HG03025 (cell line): ENCODE data around the gene NFATC2.

Experiments
- ATAC-seq: cut with Tn5 transposase; IDR thresholded peaks from one replicate; pipeline ENCODE4 v1.9.1; 2021; ENCODE audit warnings: mild to moderate bottlenecking, moderate library complexity; ENCODE audit not compliant: unreplicated experiment, low FRiP score

The NFATC2 gene

DNA sequence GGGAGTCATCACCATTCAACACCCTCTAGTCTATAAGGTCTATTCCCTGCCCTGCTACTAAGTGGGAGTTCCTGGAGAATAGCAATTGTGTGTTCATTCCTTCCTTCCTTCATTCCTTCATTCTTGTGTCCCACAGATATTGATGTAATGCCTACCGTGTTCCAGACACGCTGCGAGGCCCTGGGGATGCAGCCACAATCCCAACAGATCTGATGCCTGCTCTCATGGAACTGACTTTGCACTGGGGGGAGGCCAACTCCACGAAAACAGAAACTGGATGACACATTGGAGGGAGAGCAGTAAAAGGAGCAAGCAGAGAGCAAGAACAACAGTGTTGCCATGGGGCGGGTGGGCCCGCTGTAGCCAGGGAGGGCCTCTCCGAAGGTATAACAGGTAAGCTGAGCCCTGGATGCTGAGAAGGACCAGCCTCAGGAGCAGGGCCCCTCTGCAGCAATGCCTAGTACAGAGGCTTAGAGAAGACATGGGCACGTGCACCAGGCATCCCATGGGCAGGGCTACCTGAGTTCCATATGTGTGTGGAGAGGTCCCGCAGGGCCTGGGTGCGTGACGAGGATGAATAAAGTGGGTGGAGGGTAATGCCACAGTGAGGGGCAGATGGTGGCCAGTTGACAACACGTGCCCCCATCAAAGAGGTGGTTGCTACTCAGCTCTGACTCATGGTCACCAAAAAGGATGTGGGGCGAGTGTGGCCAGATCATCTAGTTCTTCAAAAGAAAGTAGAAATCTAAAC, 173.9 kb downstream of the NFATC2 start:
- no peak for ATAC-seq

DNA sequence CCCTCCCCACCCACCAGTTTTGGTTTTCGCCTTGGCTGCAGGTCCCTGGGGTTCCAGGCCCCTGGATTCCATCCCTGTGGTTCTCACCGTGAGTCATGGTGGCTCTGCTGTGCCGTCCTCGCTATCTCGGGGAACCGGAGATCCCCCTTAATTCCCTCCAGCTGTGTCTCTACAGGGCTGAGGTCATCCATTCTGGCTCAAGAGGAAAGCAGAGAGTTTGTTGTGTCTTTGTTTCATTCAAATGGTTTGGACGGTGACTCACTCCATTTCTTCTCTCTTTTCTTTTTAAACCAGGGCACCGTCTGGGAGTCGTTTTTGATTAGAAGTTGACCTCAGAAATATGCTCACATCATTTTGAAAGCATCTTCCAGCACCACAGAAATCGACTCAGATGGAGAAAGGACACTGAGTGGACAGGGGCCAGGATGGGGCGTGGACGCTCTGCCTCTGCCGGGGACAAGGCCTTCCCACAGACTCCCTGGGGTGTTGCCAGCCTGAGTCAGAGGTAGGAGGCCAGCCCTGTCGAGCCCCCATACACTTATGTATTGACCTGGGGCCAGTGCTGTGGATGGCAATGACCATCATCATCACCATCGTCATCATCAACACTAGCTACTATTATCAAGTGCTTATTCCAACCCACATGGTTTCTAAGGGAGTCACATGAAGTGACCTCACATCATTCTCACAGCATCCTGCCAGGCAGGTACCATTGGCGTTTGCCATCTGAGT, 176.2 kb downstream of the NFATC2 start:
- no peak for ATAC-seq

DNA sequence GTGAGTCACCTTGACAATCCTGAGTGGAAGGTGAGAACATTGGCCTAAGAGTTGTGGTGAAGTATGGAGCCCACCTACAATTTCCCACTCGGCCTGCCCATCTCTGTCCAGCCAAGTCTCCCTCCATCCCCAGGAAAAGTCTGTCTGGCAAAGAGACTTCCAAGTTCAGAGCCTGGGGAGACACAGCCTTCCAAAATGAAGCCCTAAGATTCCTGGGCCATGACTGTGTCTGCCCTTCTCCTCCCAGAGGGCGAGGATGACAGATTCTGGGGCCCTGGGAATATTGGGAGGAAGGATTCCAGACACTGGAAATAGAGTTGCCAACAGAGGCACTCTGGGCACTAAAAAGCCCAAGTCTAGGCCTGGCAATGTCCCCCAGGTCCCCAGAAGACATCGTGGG, 176.8 kb downstream of the NFATC2 start:
- no peak for ATAC-seq

DNA sequence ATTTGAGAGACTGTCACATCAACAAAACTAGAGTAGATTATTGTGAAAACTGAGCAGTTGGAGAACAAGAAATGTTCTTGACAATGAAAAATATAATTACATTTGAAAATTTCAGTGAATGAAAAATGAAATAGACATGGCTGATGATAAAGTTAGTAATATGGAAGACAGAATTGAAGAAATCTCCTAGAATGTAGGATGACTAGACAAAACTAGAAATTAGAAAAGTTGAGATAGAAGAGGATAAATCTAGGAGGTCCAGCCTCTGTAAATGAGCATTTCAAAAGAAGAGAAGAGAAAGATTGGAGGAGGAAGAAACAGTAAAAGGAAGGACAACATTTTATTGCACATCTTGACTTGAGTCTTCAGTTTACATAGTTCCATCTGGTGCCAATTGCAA, 178.7 kb downstream of the NFATC2 start:
- no peak for ATAC-seq

DNA sequence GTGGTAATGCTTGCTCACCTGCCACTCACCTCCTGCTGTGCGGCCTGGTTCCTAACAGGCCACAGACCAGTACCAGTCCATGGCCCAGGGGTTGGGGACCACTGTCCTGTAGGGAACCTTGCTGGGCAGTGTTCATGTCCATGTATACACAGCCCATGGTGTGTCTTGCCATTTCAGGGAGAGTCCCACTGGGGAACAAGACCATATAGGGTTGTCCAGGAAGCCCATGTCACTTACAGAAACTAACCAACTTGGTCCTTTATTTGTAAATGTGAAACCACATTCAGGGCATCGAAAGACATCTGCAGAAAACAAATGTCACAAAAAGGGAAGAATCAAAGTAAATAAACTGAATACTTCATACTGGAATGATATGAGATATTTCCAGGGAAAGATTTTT, 179.1 kb downstream of the NFATC2 start:
- ATAC-seq, result no peak

DNA sequence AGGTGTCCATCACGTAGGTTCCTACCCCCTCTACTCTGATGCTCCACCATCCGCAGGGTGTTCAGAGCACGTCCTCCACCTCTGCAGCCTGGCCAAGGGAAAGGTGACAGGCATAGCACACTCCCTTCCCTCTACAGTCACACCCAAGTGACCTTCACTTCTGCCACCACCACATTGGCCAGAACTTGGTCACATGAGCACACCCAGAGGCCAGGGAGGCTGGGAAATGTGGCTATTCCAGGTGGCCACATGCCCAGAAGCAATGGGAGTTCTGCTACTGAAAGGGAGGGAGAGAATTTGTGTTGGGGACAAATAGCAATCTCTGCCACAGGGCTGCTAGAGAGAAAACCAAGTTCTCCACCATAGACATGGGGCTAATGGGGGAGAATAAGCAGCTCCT, 180.3 kb downstream of the NFATC2 start:
- no peak for ATAC-seq

DNA sequence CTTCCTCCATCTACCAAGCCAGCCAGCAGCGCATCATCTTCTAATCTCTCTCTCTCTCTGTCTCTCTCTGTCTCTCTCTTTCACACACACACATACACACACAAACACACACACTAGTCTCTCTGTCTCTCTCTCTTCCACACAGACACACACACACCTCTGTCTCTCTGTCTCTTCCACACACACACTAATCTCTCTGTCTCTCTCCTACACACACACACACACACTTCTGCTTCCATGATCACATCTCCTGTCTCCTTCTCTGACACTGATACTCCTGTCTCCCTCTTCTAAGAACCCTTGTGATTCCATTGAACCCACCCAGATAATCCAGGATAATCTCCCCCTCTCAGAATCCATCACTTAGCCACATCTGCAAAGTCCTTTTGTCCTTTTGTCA, 181.3 kb downstream of the NFATC2 start:
- ATAC-seq, result no peak

DNA sequence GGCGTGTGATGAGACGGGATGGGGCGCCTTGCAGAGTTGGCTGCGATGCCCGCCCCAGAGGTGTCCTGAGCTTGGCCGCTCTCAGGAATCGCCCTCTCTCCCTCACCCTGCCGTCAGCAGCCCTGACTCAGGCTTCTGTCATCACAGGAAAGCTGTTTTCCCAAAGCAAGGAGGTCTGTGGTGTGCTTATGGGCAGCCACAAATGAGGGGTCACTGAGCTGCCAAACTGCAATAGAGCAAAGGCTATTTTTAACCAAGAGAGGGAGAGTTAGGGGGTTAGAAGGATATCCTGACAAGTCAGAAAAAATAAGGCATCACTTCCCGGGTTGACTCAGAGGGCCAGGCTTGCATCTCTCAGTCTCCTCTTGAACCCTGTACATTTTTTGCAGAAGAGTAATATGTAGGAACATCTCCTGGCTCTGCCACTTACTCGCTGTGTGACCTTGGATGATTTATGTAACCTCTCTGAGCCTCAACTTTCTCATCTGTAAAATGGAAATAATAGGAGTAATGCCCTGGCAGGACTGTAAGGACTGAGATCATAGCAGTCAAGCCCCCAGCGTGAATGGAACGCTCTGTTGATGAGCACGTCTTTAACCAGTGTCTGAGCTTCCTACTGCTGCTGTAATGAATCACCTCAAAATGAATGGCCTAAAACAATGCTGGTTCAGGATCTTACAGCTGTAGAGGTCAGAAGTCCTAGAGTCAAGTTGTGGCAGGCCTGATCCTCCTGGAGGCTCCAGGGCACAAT, 181.9 kb downstream of the NFATC2 start:
- no peak for ATAC-seq

DNA sequence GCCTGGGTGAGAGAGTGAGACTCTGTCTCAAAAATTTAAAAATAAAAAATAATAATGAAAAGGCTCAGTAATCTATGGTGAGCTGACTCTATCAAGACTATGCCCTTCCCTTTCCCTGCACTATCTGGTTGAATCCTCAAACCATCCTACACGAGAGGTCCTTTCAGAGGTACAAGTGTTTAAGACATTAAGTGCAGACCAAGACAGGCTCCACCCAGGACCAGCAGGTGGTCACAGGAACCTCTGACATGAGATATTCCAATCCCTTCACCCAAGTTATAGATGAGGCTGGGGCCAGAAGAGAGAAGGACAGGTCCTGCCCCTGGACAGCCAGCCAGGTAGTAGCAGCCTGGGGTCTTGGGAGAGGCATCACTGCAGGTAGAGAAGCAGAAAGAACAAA, 182.6 kb downstream of the NFATC2 start:
- no peak for ATAC-seq

DNA sequence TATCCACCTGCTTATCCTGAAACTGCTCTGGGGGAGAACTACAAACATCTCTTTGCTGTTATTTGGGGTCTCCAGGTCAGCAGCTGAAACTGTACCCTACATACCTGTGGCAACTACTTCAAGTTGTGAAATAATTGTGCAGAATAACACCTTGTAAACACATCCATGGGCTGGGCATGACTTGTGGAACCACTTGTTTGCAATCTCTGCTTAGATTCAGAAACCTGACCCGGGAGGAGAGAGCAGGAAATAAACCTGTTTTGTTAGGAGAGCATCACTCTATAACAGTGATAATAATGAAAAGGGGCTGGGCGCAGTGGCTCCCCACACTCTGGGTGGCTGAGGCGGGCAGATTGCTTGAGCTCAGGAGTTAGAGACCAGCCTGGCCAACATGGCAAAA, 183.1 kb downstream of the NFATC2 start:
- no peak for ATAC-seq

DNA sequence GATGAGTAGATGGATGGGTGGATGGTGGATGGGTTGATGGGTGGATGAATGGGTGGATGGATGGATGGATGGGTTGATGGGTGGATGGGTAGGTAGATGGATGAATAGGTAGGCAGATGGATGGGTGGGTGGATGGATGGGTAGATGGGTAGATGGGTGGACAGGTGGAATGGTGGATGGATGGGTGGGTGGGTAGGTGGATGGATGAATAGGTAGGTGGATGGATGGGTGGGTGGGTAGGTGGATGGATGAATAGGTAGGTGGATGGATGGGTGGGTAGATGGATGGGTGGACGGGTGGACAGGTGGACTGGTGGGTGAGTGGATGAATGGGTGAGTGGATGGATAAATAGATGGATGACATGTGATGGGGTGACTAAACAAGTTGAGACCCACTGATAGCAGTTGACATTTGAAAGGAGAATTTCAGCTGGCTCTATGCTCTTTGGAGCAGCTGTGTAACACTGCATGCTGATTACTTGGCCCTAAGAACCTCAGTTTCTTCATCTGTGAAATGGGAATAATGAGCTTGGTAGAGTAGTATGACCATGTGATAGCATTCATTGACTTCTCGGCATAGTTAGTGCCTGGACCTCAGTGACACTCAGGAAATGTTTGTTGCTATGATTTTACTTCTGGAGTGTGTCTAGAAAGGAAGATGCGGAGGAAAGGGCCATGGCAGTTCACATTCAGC, 184.3 kb downstream of the NFATC2 start:
- no peak for ATAC-seq

DNA sequence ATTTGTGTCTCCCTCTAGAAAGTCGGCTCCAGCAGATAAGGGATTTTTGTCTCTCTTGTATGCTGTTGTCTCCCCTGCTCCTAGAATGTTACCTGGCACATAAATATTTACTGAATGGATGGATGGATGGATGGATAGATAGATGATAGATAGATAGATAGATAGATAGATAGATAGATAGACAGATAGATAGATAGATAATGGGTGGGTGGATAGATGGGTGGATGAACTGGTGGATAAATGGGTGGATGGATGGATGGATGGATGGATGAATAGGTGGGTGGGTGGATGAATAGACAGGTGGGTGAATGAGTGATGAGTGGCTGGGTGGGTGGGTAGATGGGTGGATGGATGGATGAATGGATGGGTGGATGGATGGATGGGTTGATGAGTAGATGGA, 185.0 kb downstream of the NFATC2 start:
- ATAC-seq, result no peak

DNA sequence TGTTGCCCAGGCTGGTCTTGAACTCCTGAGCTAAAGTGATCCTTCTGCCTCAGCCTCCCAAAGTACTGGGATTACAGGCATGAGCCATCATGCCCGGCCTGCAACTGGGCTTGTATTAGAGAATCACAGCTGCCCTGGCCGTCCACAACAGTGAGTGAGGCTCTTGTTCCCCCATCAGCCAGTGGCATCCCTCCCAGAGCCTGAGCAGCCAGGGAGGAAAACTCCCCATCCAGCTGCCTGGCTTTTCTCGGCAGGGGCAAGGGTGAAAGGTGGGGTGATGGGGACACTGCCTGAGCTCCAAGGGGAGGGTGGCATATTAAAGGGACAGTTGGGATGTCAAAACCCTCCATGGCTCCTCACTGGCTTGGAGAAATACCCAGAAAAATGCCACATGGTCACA, 185.6 kb downstream of the NFATC2 start:
- ATAC-seq, result no peak

DNA sequence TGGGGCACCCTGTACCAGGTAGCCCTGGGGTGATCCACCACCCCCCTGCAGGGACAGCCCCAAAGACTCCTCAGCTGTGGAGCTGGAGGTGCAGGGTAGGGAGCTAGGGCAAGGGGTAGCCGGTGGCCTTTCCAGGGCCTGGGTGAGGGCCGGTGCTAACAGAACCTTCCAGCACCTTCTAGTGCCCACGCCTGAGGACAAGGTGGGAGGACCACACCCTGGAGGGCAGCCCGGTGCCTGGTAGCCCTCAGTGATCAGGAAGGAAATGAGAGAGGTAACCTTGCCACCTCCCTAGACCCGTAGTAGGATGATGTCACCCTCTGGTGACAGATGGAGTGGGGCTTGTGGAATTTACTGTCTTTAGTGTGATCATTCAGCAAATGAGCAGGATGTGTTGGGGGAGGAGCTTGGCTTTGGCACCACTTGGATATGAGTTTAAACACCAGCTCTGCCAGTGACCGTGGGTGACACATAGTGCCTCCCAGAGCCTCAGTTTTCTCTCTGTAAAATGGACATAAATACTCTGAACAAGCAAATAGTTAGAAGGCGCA, 187.7 kb downstream of the NFATC2 start:
- no peak for ATAC-seq

DNA sequence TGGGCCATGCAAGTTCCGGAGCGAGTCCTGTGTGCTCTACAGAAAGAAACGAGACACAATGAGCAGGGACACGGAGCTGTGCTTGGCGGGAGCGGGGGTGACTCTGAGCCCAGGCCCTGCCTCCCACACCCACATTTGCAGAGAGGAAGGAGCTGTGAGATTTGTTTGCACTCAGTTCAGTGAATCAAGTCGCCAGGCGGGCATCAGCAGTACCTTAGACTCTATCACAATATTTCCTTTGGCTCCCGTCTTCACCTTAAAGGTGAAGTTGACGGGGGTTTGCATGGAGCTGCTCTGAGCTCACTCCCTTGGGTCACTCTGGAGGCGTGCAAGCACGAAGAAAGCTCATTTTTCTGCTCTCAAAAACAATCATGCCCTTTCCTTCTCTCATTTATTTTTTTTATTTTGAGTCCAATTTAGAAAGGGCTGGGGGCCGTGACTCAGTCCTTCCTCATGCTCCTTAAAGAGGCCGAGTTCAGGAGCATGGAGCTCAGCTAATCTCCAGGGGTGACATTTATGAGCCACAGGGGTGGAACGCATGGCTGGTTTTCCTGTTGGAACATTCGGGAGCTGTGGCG, 188.2 kb downstream of the NFATC2 start:
- ATAC-seq, result no peak

DNA sequence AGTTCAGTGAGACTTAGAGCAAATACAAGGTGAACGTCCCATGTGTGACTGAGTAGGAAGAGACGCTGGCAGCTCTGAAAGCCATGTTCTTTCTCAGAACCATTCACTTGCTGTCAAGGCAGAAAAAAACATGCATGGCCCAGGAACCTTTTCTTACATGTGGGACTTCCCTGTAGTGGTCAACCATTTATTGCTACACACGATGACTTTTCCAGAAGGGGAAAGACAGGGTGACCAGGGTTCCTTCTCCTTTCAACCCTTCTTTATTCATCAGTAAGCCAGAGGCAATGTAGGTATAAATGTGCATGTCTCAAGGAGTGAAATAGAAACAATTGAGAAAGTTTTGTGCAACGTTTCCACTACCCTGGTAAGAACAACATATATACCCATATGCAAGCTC, 189.0 kb downstream of the NFATC2 start:
- ATAC-seq, result no peak

DNA sequence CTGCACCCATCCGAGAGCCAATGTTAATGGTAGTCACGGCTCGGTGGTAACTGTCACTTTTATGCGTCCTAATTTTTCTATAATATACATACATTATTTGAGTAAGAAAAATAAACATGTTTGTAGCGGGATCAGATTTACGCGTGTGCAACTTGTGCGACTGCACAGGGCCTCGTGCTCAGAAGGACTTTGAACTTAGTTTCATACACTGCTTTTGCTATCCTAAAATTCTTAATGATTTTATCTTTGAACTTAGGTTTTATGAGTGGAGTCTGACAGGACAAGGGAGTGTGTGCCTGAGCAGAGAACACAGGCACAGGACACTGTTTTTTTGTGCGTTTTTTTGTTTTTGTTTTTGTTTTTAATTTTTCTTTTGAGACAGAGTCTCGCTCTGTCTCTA, 189.7 kb downstream of the NFATC2 start:
- no peak for ATAC-seq

DNA sequence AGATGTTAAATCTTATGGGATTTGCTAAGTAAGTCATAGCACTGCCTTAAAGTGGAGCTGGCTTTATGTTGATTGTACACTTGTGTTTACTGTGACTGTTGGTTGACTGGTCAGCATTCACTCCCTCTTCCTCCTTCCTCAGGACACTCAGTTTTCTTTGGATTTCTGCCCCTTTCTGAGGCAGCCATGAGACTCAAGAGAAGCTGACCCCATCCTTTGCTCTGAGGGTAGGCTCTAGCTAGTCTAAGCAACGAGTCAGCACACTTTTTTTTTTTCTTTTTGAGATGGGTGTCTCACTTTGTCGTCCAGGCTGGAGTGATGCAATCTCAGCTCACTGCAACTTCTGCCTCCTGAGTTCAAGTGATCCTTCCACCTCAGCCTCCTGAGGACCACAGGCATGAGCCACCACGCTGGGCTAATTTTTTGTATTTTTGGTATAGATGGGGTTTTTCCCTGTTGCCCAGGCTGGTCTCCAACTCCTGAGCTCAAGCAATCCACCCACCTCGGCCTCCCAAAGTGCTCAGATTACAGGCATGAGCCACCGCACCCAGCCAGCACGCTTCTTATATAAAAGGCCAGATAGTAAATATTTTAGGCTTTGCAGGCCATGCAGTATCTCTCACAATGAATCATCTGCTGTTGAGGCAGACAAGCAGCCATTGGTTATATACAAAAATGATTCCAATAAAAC, 191.4 kb downstream of the NFATC2 start:
- no peak for ATAC-seq

DNA sequence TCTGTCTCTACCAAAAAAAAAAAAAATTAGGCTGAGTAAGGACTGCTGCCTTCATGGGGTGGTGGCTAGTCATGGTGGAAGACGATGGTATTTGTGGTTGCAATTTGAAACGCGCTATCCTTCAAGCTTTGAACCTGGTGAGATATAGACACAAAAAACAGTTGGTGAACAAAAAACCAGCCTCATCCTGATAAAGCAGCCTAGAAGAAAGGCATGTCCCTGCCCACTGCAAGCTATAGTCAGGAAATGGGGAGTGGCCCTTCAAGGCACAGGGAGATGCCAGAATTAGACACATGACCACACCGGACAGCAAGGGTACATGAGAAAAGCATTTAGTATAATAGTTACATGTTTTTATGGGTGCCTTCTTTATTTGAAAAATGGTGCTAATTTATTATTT, 193.6 kb downstream of the NFATC2 start:
- no peak for ATAC-seq

DNA sequence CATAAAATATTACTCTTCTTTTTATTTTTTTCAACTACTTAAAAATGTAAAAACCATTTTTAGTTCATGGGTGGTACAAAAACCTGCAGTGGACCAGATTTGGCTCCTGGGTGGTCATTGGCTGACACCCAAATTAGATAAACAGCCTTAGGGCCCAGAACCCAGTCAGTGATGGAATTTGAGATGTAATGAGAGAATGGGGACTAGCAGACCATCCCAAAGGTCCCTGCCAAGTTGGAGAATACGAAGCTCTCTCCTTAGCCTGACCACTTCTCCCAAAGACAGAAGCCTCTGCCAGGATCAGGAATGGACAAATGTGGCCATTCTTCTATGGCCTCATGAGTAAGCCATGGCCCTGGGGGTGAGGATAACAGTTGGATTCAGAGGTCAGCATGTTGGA, 194.7 kb downstream of the NFATC2 start:
- ATAC-seq, result no peak
